Neutrophil (primary cell): ENCODE results near the gene CENATAC.

ENCODE experiments used
- H3K27ac ChIP-seq: fragments of 200-600 bp; sonication (generic); 2 replicates; pipeline ENCODE4 v1.5.1; 2016; ENCODE audit warnings: mild to moderate bottlenecking, moderate library complexity
- H3K27me3 ChIP-seq: fragments of 200-600 bp; sonication (generic); 2 replicates; pipeline ENCODE4 v1.6.0; 2016; ENCODE audit warnings: mild to moderate bottlenecking
- H3K36me3 ChIP-seq: fragments of 200-600 bp; sonication (generic); 2 replicates; pipeline ENCODE4 v1.5.1; 2017
- H3K4me1 ChIP-seq, 2 experiments: fragments of 200-600 bp in 1 of 2; sonication (generic) in 1 of 2; 1 replicate in 1 of 2; 2 replicates in 1 of 2; pipeline versions ENCODE4 v1.5.1 to v1.6.1; 2013 to 2016; ENCODE audit warnings: low read depth in 1 of 2, low read length in 1 of 2, mild to moderate bottlenecking in 1 of 2, moderate library complexity in 1 of 2; ENCODE audit not compliant: control insufficient read depth in 1 of 2, insufficient read depth in 1 of 2
- H3K4me3 ChIP-seq, 2 experiments: fragments of 200-600 bp in 1 of 2; sonication (generic) in 1 of 2; 1 replicate in 1 of 2; 2 replicates in 1 of 2; pipeline ENCODE4 v1.5.1; 2013 to 2016; ENCODE audit warnings: low read depth in 1 of 2, low read length in 1 of 2, mild to moderate bottlenecking in 1 of 2, moderate library complexity in 1 of 2
- H3K9me3 ChIP-seq: fragments of 200-600 bp; sonication (generic); 2 replicates; pipeline ENCODE4 v1.5.1; 2016
- TF ChIP-seq, protein P1 (sequence below): fragments of 200-600 bp; sonication (generic); IDR thresholded peaks from 2 replicates; pipeline ENCODE4 v1.5.1; 2016; ENCODE audit warnings: antibody characterized with exemption

Gene CENATAC

GRCh38 chr11:119062779-119063178 is 64.8 kb downstream of the CENATAC start:
- H3K27me3 ChIP-seq: no peaks in the 10 kb centered on the region
- no peaks in the 10 kb centered on the region for H3K36me3 ChIP-seq
- H3K27ac ChIP-seq: no peak overlapping the region
- TF ChIP-seq, protein P1, sequence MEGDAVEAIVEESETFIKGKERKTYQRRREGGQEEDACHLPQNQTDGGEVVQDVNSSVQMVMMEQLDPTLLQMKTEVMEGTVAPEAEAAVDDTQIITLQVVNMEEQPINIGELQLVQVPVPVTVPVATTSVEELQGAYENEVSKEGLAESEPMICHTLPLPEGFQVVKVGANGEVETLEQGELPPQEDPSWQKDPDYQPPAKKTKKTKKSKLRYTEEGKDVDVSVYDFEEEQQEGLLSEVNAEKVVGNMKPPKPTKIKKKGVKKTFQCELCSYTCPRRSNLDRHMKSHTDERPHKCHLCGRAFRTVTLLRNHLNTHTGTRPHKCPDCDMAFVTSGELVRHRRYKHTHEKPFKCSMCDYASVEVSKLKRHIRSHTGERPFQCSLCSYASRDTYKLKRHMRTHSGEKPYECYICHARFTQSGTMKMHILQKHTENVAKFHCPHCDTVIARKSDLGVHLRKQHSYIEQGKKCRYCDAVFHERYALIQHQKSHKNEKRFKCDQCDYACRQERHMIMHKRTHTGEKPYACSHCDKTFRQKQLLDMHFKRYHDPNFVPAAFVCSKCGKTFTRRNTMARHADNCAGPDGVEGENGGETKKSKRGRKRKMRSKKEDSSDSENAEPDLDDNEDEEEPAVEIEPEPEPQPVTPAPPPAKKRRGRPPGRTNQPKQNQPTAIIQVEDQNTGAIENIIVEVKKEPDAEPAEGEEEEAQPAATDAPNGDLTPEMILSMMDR: no peak
- H3K9me3 ChIP-seq: no peaks in the 10 kb centered on the region
- H3K4me3 ChIP-seq: no peak overlapping the region
- H3K4me1 ChIP-seq: peaks cover 20 to 25% of the 10 kb centered on the region in 2 experiments

DNA sequence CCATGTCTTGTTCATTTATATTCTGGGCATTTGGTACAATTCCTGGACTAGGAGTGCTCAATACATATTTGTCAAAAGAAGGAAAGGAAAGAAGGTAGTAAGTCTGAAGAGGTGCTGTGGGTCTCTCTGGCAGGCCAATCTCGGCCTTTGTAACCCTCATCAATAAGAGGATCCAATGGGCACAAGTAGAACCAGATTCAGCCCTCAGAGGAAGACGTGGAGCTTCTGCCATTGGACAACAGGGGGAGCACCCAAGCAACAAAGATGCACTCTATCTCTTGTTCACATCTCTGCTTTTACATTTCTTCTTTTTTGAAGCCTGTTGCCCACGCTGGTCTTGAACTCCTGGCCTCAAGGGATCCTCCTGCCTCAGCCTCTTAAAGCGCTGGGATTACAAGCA is 67.4 kb downstream of the CENATAC start:
- H3K27me3 ChIP-seq: no peaks in the 10 kb centered on the region
- H3K9me3 ChIP-seq: no peaks in the 10 kb centered on the region
- TF ChIP-seq, protein P1: no peak
- H3K36me3 ChIP-seq: peaks cover 5% of the 10 kb centered on the region
- peaks cover 17 to 35% of the 10 kb centered on the region in 2 experiments for H3K4me1 ChIP-seq
- peak overlapping the region; percentile 87 for H3K27ac ChIP-seq
- no peak overlapping the region for H3K4me3 ChIP-seq
